ENCODE results near the gene BCAS1.

The BCAS1 gene

GRCh38 chr20:53964501-53965253 lies 105.7 kb downstream of the BCAS1 start:
- Histone ChIP-seq H3K4me1 (ENCODE audit: insufficient read depth, low read length) (no peaks in the 10 kb centered on the region), H3K79me2 (ENCODE audit: insufficient read depth, low read length) (no peaks in the 10 kb centered on the region), H4K20me1 (ENCODE audit: insufficient read depth, low read length) (no peaks in the 10 kb centered on the region), H2AFZ (ENCODE audit: low read depth, low read length) (no peak overlapping the region), H3K36me3 (ENCODE audit: insufficient read depth, low read length) (no peaks in the 10 kb centered on the region), H3K9me3 (ENCODE audit: insufficient read depth, low read length, severe bottlenecking) (no peaks in the 10 kb centered on the region), H3K27me3 (ENCODE audit: insufficient read depth, low read length, poor library complexity) (peaks cover 32% of the 10 kb centered on the region), H3K4me3 (ENCODE audit: low read depth in 1 of 2, low read length in 2 of 2) (no peak overlapping the region), H3K4me2 (ENCODE audit: insufficient read depth, low read length) (no peak overlapping the region), H3K27ac (ENCODE audit: low read length) (no peak overlapping the region), H3K9ac (ENCODE audit: low read depth, low read length) (no peak overlapping the region)
- DNase-seq, result no peak
- no peak for TF ChIP-seq EZH2 (IDR thresholded peaks at IDR 0.05; ENCODE audit: borderline replicate concordance, low read depth, low read length, severe bottlenecking)
- TF ChIP-seq CTCF (IDR thresholded peaks at IDR 0.05; ENCODE audit: borderline replicate concordance, extremely low read depth, low read length, poor library complexity, severe bottlenecking), result no peak
- ATAC-seq (ENCODE audit: insufficient read depth, low read depth), result no peak

GRCh38 chr20:53964067-53964466 lies 106.3 kb downstream of the BCAS1 start:
- Histone ChIP-seq H3K27me3 (ENCODE audit: insufficient read depth, low read length, poor library complexity) (peaks cover 36% of the 10 kb centered on the region), H3K36me3 (ENCODE audit: insufficient read depth, low read length) (no peaks in the 10 kb centered on the region), H3K4me2 (ENCODE audit: insufficient read depth, low read length) (no peak overlapping the region), H3K79me2 (ENCODE audit: insufficient read depth, low read length) (no peaks in the 10 kb centered on the region), H3K9ac (ENCODE audit: low read depth, low read length) (no peak overlapping the region), H2AFZ (ENCODE audit: low read depth, low read length) (no peak overlapping the region), H3K4me1 (ENCODE audit: insufficient read depth, low read length) (no peaks in the 10 kb centered on the region), H3K27ac (ENCODE audit: low read length) (no peak overlapping the region), H4K20me1 (ENCODE audit: insufficient read depth, low read length) (no peaks in the 10 kb centered on the region), H3K9me3 (ENCODE audit: insufficient read depth, low read length, severe bottlenecking) (no peaks in the 10 kb centered on the region), H3K4me3 (ENCODE audit: low read depth in 1 of 2, low read length in 2 of 2) (no peak overlapping the region)
- no peak for DNase-seq
- ATAC-seq (ENCODE audit: insufficient read depth, low read depth), result no peak
- no peak for TF ChIP-seq EZH2 (IDR thresholded peaks at IDR 0.05; ENCODE audit: borderline replicate concordance, low read depth, low read length, severe bottlenecking)
- no peak for TF ChIP-seq CTCF (IDR thresholded peaks at IDR 0.05; ENCODE audit: borderline replicate concordance, extremely low read depth, low read length, poor library complexity, severe bottlenecking)

GRCh38 chr20:53963635-53964034 lies 106.8 kb downstream of the BCAS1 start:
- Histone ChIP-seq H3K9me3 (ENCODE audit: insufficient read depth, low read length, severe bottlenecking) (no peaks in the 10 kb centered on the region), H3K36me3 (ENCODE audit: insufficient read depth, low read length) (no peaks in the 10 kb centered on the region), H3K27ac (ENCODE audit: low read length) (no peak overlapping the region), H3K79me2 (ENCODE audit: insufficient read depth, low read length) (no peaks in the 10 kb centered on the region), H3K4me1 (ENCODE audit: insufficient read depth, low read length) (no peaks in the 10 kb centered on the region), H3K4me2 (ENCODE audit: insufficient read depth, low read length) (no peak overlapping the region), H3K27me3 (ENCODE audit: insufficient read depth, low read length, poor library complexity) (peaks cover 36% of the 10 kb centered on the region), H4K20me1 (ENCODE audit: insufficient read depth, low read length) (no peaks in the 10 kb centered on the region), H2AFZ (ENCODE audit: low read depth, low read length) (no peak overlapping the region), H3K4me3 (ENCODE audit: low read depth in 1 of 2, low read length in 2 of 2) (no peak overlapping the region), H3K9ac (ENCODE audit: low read depth, low read length) (no peak overlapping the region)
- no peak for DNase-seq
- no peak for ATAC-seq (ENCODE audit: insufficient read depth, low read depth)
- no peak for TF ChIP-seq CTCF (IDR thresholded peaks at IDR 0.05; ENCODE audit: borderline replicate concordance, extremely low read depth, low read length, poor library complexity, severe bottlenecking)
- TF ChIP-seq EZH2 (IDR thresholded peaks at IDR 0.05; ENCODE audit: borderline replicate concordance, low read depth, low read length, severe bottlenecking), result no peak

Measured in DND-41 (cell line).